Smooth muscle cell (in vitro differentiated cells): ENCODE data around the gene RAB37. TPM values are rescaled to one million over a fixed set of nuclear protein-coding genes. Genes with fewer than 3 reads are reported as not detected.

Experiments used
- DNase-seq: peaks from one replicate; lab custom pipeline; 2025; ENCODE audit not compliant: unreplicated experiment; lab: John Stamatoyannopoulos, UW
- H2AFZ ChIP-seq: fragments of 200-600 bp; sonication (generic); 2 replicates; pipeline ENCODE4 v1.6.0; 2016; ENCODE audit warnings: antibody characterized with exemption, low read depth, mild to moderate bottlenecking
- H3F3A ChIP-seq: fragments of 200-600 bp; sonication (generic); 2 replicates; pipeline ENCODE4 v1.6.0; 2017; ENCODE audit warnings: antibody characterized with exemption, low read depth
- H3K27ac ChIP-seq: fragments of 200-600 bp; sonication (generic); 2 replicates; pipeline ENCODE4 v1.5.1; 2016; ENCODE audit warnings: low read depth, mild to moderate bottlenecking
- H3K27me3 ChIP-seq: fragments of 200-600 bp; sonication (generic); 2 replicates; pipeline ENCODE4 v1.6.1; 2016; ENCODE audit warnings: low read depth, mild to moderate bottlenecking
- H3K36me3 ChIP-seq: fragments of 200-600 bp; sonication (generic); 2 replicates; pipeline ENCODE4 v1.5.1; 2016; ENCODE audit warnings: low read depth
- H3K4me1 ChIP-seq: fragments of 200-600 bp; sonication (generic); 2 replicates; pipeline ENCODE4 v1.5.1; 2016; ENCODE audit warnings: low read depth
- H3K4me2 ChIP-seq: fragments of 200-600 bp; sonication (generic); 2 replicates; pipeline ENCODE4 v1.6.0; 2016; ENCODE audit warnings: mild to moderate bottlenecking
- H3K4me3 ChIP-seq: fragments of 200-600 bp; sonication (generic); 2 replicates; pipeline ENCODE4 v1.5.1; 2016; ENCODE audit warnings: mild to moderate bottlenecking
- H3K79me2 ChIP-seq: fragments of 200-600 bp; sonication (generic); 2 replicates; pipeline ENCODE4 v1.6.0; 2016; ENCODE audit warnings: low read depth, mild to moderate bottlenecking
- H3K9ac ChIP-seq: fragments of 200-600 bp; sonication (generic); 2 replicates; pipeline ENCODE4 v1.6.0; 2016; ENCODE audit warnings: low read depth
- H3K9me3 ChIP-seq: fragments of 200-600 bp; sonication (generic); replicated peaks from 2 replicates; pipeline ENCODE4 v1.5.1; 2016; ENCODE audit warnings: low read depth
- H4K20me1 ChIP-seq: fragments of 200-600 bp; sonication (generic); 2 replicates; pipeline ENCODE4 v1.6.0; 2016; ENCODE audit warnings: low read depth
- WGBS: methylation state at CpG from one replicate; pipeline ENCODE4 v1.1.7; 2016; ENCODE audit warnings: low lambda C conversion rate; 5-methylcytosine and 5-hydroxymethylcytosine counted together
- polyA plus RNA-seq: library from polyadenylated mRNA; unstranded; fragments of >200 nt; fragmentation: Nextera tagmentation; extraction: Ambion mirVana; gene quantifications from 2 replicates; pipeline ENCODE4 v1.2.1, GENCODE V29; 2016
- total RNA-seq: library from RNA; depleted of rRNA; stranded (reverse); fragments of >200 nt; gene quantifications from 2 replicates; pipeline ENCODE4 v1.2.3, GENCODE V29; 2014
- TF ChIP-seq, protein P1 (sequence below): fragments of 200-600 bp; sonication (generic); IDR thresholded peaks from 2 replicates; pipeline ENCODE4 v1.5.1; 2017; ENCODE audit warnings: borderline replicate concordance, mild to moderate bottlenecking, antibody characterized with exemption; ENCODE audit not compliant: insufficient read depth, poor library complexity, severe bottlenecking

RAB37 gene
- total and polyA plus RNA-seq, 2 experiments from 2014 or later, result 0.16 TPM; not detected in 1

- Histone ChIP-seq H3K9me3 (no peaks in the 10 kb centered on the region), H3K4me1 (no peaks in the 10 kb centered on the region), H3K79me2 (no peaks in the 10 kb centered on the region), H3K4me3 (no peak overlapping the region), H3K27me3 (peaks cover 32% of the 10 kb centered on the region), H3K36me3 (no peaks in the 10 kb centered on the region), H4K20me1 (no peaks in the 10 kb centered on the region), H2AFZ (no peak overlapping the region), H3K9ac (no peak overlapping the region), H3K27ac (no peak overlapping the region), H3K4me2 (peak overlapping the region; percentile 40), H3F3A (no peaks in the 10 kb centered on the region)
- no peak for DNase-seq
- TF ChIP-seq, protein P1, sequence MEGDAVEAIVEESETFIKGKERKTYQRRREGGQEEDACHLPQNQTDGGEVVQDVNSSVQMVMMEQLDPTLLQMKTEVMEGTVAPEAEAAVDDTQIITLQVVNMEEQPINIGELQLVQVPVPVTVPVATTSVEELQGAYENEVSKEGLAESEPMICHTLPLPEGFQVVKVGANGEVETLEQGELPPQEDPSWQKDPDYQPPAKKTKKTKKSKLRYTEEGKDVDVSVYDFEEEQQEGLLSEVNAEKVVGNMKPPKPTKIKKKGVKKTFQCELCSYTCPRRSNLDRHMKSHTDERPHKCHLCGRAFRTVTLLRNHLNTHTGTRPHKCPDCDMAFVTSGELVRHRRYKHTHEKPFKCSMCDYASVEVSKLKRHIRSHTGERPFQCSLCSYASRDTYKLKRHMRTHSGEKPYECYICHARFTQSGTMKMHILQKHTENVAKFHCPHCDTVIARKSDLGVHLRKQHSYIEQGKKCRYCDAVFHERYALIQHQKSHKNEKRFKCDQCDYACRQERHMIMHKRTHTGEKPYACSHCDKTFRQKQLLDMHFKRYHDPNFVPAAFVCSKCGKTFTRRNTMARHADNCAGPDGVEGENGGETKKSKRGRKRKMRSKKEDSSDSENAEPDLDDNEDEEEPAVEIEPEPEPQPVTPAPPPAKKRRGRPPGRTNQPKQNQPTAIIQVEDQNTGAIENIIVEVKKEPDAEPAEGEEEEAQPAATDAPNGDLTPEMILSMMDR, result no peak
- 9% methylated on average over 4 of the region's 4 CpGs for WGBS
Measured at GRCh38 chr17:74715144-74715543, 21.9 kb upstream of the RAB37 start.

GRCh38 chr17:74720506-74720905 is 16.6 kb upstream of the RAB37 start:
- WGBS, result 93% methylated on average over 4 of the region's 4 CpGs
- Histone ChIP-seq H3K4me2 (no peak overlapping the region), H3K79me2 (no peaks in the 10 kb centered on the region), H4K20me1 (no peaks in the 10 kb centered on the region), H3K27ac (no peak overlapping the region), H3K4me3 (no peak overlapping the region), H3F3A (no peaks in the 10 kb centered on the region), H3K27me3 (peaks cover 29% of the 10 kb centered on the region), H2AFZ (no peak overlapping the region), H3K9me3 (no peaks in the 10 kb centered on the region), H3K9ac (no peak overlapping the region), H3K4me1 (no peaks in the 10 kb centered on the region), H3K36me3 (no peaks in the 10 kb centered on the region)
- TF ChIP-seq, protein P1, result no peak
- no peak for DNase-seq

DNA sequence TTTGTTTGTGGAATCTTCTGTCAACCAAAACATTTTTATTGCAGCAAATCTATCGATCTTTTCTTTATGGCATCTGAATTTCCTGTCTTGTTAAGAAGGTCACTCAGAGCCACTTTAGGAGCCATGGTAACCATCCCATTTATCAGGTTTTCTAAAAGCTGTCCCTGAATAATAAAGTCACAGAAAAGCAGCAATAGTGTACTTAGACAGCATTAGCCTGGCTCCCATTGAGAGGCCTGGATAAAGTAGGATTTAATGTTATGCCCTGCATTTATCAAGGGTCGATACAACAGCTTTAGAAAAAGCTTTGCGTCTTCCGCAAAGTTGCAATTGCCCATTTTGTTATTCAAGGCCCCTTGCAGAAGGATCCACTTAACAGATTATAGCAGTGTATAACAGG is 14.3 kb upstream of the RAB37 start:
- no peaks in the 10 kb centered on the region for H3K79me2 ChIP-seq
- 72% methylated on average over 4 of the region's 4 CpGs for WGBS
- no peaks in the 10 kb centered on the region for H3K36me3 ChIP-seq
- no peak overlapping the region for H3K4me3 ChIP-seq
- TF ChIP-seq, protein P1, result no peak
- no peaks in the 10 kb centered on the region for H4K20me1 ChIP-seq
- H3K9me3 ChIP-seq, result no peaks in the 10 kb centered on the region
- H2AFZ ChIP-seq, result no peak overlapping the region
- no peaks in the 10 kb centered on the region for H3F3A ChIP-seq
- no peak overlapping the region for H3K4me2 ChIP-seq
- no peak overlapping the region for H3K9ac ChIP-seq
- no peak for DNase-seq
- H3K4me1 ChIP-seq, result no peaks in the 10 kb centered on the region
- H3K27ac ChIP-seq, result no peak overlapping the region
- H3K27me3 ChIP-seq, result peaks cover 24% of the 10 kb centered on the region

- TF ChIP-seq, protein P1, result no peak
- DNase-seq, result no peak
- Histone ChIP-seq H2AFZ (no peak overlapping the region), H3F3A (no peaks in the 10 kb centered on the region), H3K4me2 (no peak overlapping the region), H3K27me3 (peaks cover 14% of the 10 kb centered on the region), H3K79me2 (no peaks in the 10 kb centered on the region), H4K20me1 (no peaks in the 10 kb centered on the region), H3K4me3 (no peak overlapping the region), H3K36me3 (no peaks in the 10 kb centered on the region), H3K9ac (no peak overlapping the region), H3K9me3 (no peaks in the 10 kb centered on the region), H3K27ac (no peak overlapping the region), H3K4me1 (no peaks in the 10 kb centered on the region)
- 67% methylated on average over 5 of the region's 5 CpGs for WGBS
Measured at GRCh38 chr17:74723891-74724290, 13.2 kb upstream of the RAB37 start.
